ENCODE measurements around the gene TCF19. TPM values are rescaled to one million over a fixed set of nuclear protein-coding genes. Genes with fewer than 3 reads are reported as not detected.
"Not testable (repeated sequence)": the region's sequence is repeated elsewhere in the genome, so short reads cannot be mapped to it uniquely, and the experiment has no call there.

The TCF19 gene
- total RNA-seq, 1 donor from 2014 or later, result 5.9 TPM

- intact Hi-C loops (cut with DNase I), result no loop called here
- DNase-seq (ENCODE audit: low spot score) (no peak), ATAC-seq (no peak)
Measured at GRCh38 chr6:31154436-31154835, 4.0 kb upstream of the TCF19 start.

- ATAC-seq (no peak), DNase-seq (ENCODE audit: low spot score) (no peak)
- intact Hi-C loops (cut with DNase I), result no loop called here
Measured at GRCh38 chr6:31156641-31157040, 1.7 kb upstream of the TCF19 start.

GRCh38 chr6:31157513-31158139, 763 bp upstream of the TCF19 start, which contains the start of gene CCHCR1:
TSS of gene CCHCR1 (minus strand) at chr6:31157802. CDS start at chr6:31157600, 202 bp downstream.
- no peak for ATAC-seq
- DNase-seq (ENCODE audit: low spot score), result no peak
- intact Hi-C loops (cut with DNase I), result no loop called here

- DNase-seq (ENCODE audit: low spot score) (no peak), ATAC-seq (no peak)
- intact Hi-C loops (cut with DNase I), result no loop called here
Measured at GRCh38 chr6:31158863-31159855, 770 bp downstream of the TCF19 start.

GRCh38 chr6:31161216-31162126, 3.1 kb downstream of the TCF19 start:
- intact Hi-C loops (cut with DNase I), result no loop called here
- DNase-seq (ENCODE audit: low spot score) (no peak), ATAC-seq (no peak)

- intact Hi-C loops (cut with DNase I), result no loop called here
- no peak for DNase-seq (ENCODE audit: low spot score)
- ATAC-seq, result no peak
Measured at GRCh38 chr6:31162463-31163165, 4.2 kb downstream of the TCF19 start.

- intact Hi-C loops (cut with DNase I), result no loop called here
Measured at GRCh38 chr6:31163922-31164321, 5.5 kb downstream of the TCF19 start.

GRCh38 chr6:31164475-31165063, 6.2 kb downstream of the TCF19 start:
- DNase-seq (ENCODE audit: low spot score); ATAC-seq: not testable (repeated sequence)

More at GRCh38 chr6:31163922-31164321, 5.5 kb downstream of the TCF19 start:
- DNase-seq (ENCODE audit: low spot score) (no peak), ATAC-seq (no peak)

GRCh38 chr6:31165064-31165832, 6.9 kb downstream of the TCF19 start:
- ATAC-seq; intact Hi-C loops (cut with DNase I); DNase-seq (ENCODE audit: low spot score): not testable (repeated sequence)

More at GRCh38 chr6:31164475-31165063, 6.2 kb downstream of the TCF19 start:
- intact Hi-C loops (cut with DNase I), result not testable (repeated sequence)

- DNase-seq (ENCODE audit: low spot score), result no peak
- intact Hi-C loops (cut with DNase I), result no loop called here
- ATAC-seq, result no peak
Measured at GRCh38 chr6:31165986-31166385, 7.6 kb downstream of the TCF19 start.

- no peak for ATAC-seq
- DNase-seq (ENCODE audit: low spot score), result no peak
- intact Hi-C loops (cut with DNase I), result no loop called here
Measured at GRCh38 chr6:31168606-31169005, 10.2 kb downstream of the TCF19 start.

- ATAC-seq, result no peak
- no peak for DNase-seq (ENCODE audit: low spot score)
Measured at GRCh38 chr6:31169123-31169857, 10.9 kb downstream of the TCF19 start.

GRCh38 chr6:31169858-31170599, 11.6 kb downstream of the TCF19 start:
- DNase-seq (ENCODE audit: low spot score); ATAC-seq; intact Hi-C loops (cut with DNase I): not testable (repeated sequence)

More at GRCh38 chr6:31169123-31169857, 10.9 kb downstream of the TCF19 start:
- intact Hi-C loops (cut with DNase I), result no loop called here

- intact Hi-C loops (cut with DNase I), result no loop called here
- ATAC-seq (no peak), DNase-seq (ENCODE audit: low spot score) (no peak)
Measured at GRCh38 chr6:31170600-31170881, 12.2 kb downstream of the TCF19 start, which contains the start of gene POU5F1. TSS of gene POU5F1 (minus strand) at chr6:31170682. CDS start at chr6:31170620, 62 bp downstream.

- ATAC-seq, result no peak
- DNase-seq (ENCODE audit: low spot score), result no peak
- intact Hi-C loops (cut with DNase I), result no loop called here
Measured at GRCh38 chr6:31170987-31171671, 12.7 kb downstream of the TCF19 start.
